Vagina (tissue), 2 donors: ENCODE measurements around the gene TPH2.

Experiments used
- POLR2AphosphoS5 ChIP-seq, 2 donors: sonication (generic); formaldehyde crosslinking; IDR thresholded peaks; one replicate each; pipeline ENCODE4 v1.9.0; 2017; ENCODE audit warnings: antibody characterized with exemption in 2 of 2, mild to moderate bottlenecking in 2 of 2, low read depth in 1 of 2; ENCODE audit not compliant: insufficient read depth in 1 of 2
- TF ChIP-seq, protein P1 (sequence below), 3 experiments: fragments of 450-650 bp in 2 of 3; fragments of 200-600 bp in 1 of 3; sonication (generic) in 1 of 3; IDR thresholded peaks; one replicate each; pipeline ENCODE4 v1.5.1; 2017 to 2019; ENCODE audit warnings: antibody characterized with exemption in 3 of 3, mild to moderate bottlenecking in 2 of 3, moderate library complexity in 2 of 3

- TF ChIP-seq POLR2AphosphoS5 (IDR thresholded peaks at IDR 0.05; ENCODE audit: insufficient read depth in 1 of 2, low read depth in 1 of 2): no peak
- TF ChIP-seq, protein P1, sequence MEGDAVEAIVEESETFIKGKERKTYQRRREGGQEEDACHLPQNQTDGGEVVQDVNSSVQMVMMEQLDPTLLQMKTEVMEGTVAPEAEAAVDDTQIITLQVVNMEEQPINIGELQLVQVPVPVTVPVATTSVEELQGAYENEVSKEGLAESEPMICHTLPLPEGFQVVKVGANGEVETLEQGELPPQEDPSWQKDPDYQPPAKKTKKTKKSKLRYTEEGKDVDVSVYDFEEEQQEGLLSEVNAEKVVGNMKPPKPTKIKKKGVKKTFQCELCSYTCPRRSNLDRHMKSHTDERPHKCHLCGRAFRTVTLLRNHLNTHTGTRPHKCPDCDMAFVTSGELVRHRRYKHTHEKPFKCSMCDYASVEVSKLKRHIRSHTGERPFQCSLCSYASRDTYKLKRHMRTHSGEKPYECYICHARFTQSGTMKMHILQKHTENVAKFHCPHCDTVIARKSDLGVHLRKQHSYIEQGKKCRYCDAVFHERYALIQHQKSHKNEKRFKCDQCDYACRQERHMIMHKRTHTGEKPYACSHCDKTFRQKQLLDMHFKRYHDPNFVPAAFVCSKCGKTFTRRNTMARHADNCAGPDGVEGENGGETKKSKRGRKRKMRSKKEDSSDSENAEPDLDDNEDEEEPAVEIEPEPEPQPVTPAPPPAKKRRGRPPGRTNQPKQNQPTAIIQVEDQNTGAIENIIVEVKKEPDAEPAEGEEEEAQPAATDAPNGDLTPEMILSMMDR (IDR thresholded peaks at IDR 0.05): no peak
Observed at GRCh38 chr12:71958056-71958455, 19.4 kb downstream of the TPH2 start.
